Astrocyte (in vitro differentiated cells and primary cell): ENCODE data around the gene DYRK3.

Source experiments
- CTCF ChIP-seq: IDR thresholded peaks from 2 replicates; pipeline ENCODE4 v1.5.1; 2011; ENCODE audit warnings: low read depth, mild to moderate bottlenecking, inconsistent platforms, low read length, moderate library complexity; ENCODE audit not compliant: insufficient read depth
- EZH2 ChIP-seq: IDR thresholded peaks from 2 replicates; pipeline ENCODE4 v1.6.1; 2012; ENCODE audit warnings: mild to moderate bottlenecking, low read length, inconsistent platforms; ENCODE audit not compliant: insufficient read depth

- no peak for TF ChIP-seq CTCF
- no peak for TF ChIP-seq EZH2
Measured at GRCh38 chr1:206661161-206661820, 26.0 kb downstream of the DYRK3 start.
